B cell (primary cell): ENCODE results near the gene RBM19. TPM values are rescaled to one million over a fixed set of nuclear protein-coding genes. Genes with fewer than 3 reads are reported as not detected.

Experiments
- ATAC-seq: fragments of 200-7000 bp; cut with Tn5 transposase; one replicate; pipeline ENCODE4 v1.10.0; 2021; ENCODE audit warnings: low read depth, mild to moderate bottlenecking, moderate number of reproducible peaks, moderate library complexity
- CTCF ChIA-PET: fragments of 350-600 bp; sonication (Branson Sonifier 250); formaldehyde crosslinking; loops from one replicate; lab custom pipeline; 2021; ENCODE audit warnings: antibody characterized with exemption, inconsistent platforms; lab: Charles Lee
- POLR2A ChIA-PET: fragments of 350-600 bp; sonication (Branson Sonifier 250); formaldehyde crosslinking; loops from one replicate; lab custom pipeline; 2021; ENCODE audit warnings: antibody characterized with exemption; lab: Charles Lee
- DNase-seq: peaks from one replicate; pipeline ENCODE4 v3.0.0; 2013
- H2AFZ ChIP-seq: 2 replicates; pipeline ENCODE4 v1.6.1; 2012; ENCODE audit warnings: mild to moderate bottlenecking, low read depth, low read length; ENCODE audit not compliant: insufficient read depth, poor library complexity, severe bottlenecking
- H3K27ac ChIP-seq, 2 donors: 1 replicate in 1 of 2; 2 replicates in 1 of 2; pipeline ENCODE4 v1.5.1; 2012 to 2013; ENCODE audit warnings: low read length in 2 of 2, mild to moderate bottlenecking in 2 of 2, moderate library complexity in 1 of 2
- H3K27me3 ChIP-seq, 4 experiments: fragments of 200-600 bp in 1 of 4; sonication (generic) in 1 of 4; replicated peaks in 1 of 4; 1 replicate in 2 of 4; 2 replicates in 2 of 4; pipeline versions ENCODE4 v1.6.1 to v1.7.0; 2013 to 2016; ENCODE audit warnings: low read length in 3 of 4, mild to moderate bottlenecking in 2 of 4, mixed read lengths in 1 of 4, moderate library complexity in 1 of 4; ENCODE audit not compliant: insufficient read depth in 4 of 4, control insufficient read depth in 3 of 4; ENCODE audit errors: control extremely low read depth in 1 of 4
- H3K36me3 ChIP-seq, 2 experiments: replicated peaks in 1 of 2; 1 replicate in 1 of 2; 2 replicates in 1 of 2; pipeline versions ENCODE4 v1.6.1 to v1.7.1; 2013; ENCODE audit warnings: low read length in 1 of 2; ENCODE audit not compliant: insufficient read depth in 2 of 2, control insufficient read depth in 1 of 2; ENCODE audit errors: control extremely low read depth in 1 of 2, extremely low read depth in 1 of 2
- H3K4me1 ChIP-seq, 2 donors: fragments of 200-600 bp in 1 of 2; sonication (generic) in 1 of 2; 1 replicate in 1 of 2; 2 replicates in 1 of 2; pipeline versions ENCODE4 v1.5.1 to v1.6.1; 2013 to 2017; ENCODE audit warnings: low read length in 2 of 2; ENCODE audit not compliant: control insufficient read depth in 2 of 2, insufficient read depth in 2 of 2
- H3K4me2 ChIP-seq: replicated peaks from 2 replicates; pipeline ENCODE3; 2012; ENCODE audit warnings: mild to moderate bottlenecking, low read depth, low read length; ENCODE audit not compliant: poor library complexity, severe bottlenecking
- H3K4me3 ChIP-seq, 5 experiments: fragments of 200-600 bp in 1 of 5; sonication (generic) in 1 of 5; 1 replicate in 3 of 5; 2 replicates in 2 of 5; pipeline versions ENCODE4 v1.5.1 to v1.7.0; 2011 to 2016; ENCODE audit warnings: low read length in 4 of 5, mild to moderate bottlenecking in 4 of 5, low read depth in 2 of 5, control low read depth in 1 of 5, moderate library complexity in 1 of 5; ENCODE audit not compliant: insufficient read depth in 1 of 5; ENCODE audit errors: control extremely low read depth in 1 of 5, extremely low read depth in 1 of 5
- H3K79me2 ChIP-seq: fragments of 200-600 bp; sonication (generic); one replicate; pipeline ENCODE4 v1.6.0; 2016; ENCODE audit warnings: low read length; ENCODE audit not compliant: control insufficient read depth, insufficient read depth
- H3K9ac ChIP-seq: fragments of 200-600 bp; sonication (generic); 2 replicates; pipeline ENCODE4 v1.6.1; 2017; ENCODE audit warnings: mild to moderate bottlenecking, low read length, moderate library complexity
- H3K9me3 ChIP-seq, 3 donors: one replicate each; pipeline versions ENCODE4 v1.6.1 to v1.7.1; 2013; ENCODE audit warnings: low read length in 2 of 3; ENCODE audit not compliant: control insufficient read depth in 2 of 3, insufficient read depth in 1 of 3; ENCODE audit errors: control extremely low read depth in 1 of 3
- H4K20me1 ChIP-seq: 2 replicates; pipeline ENCODE4 v1.6.0; 2012; ENCODE audit warnings: mild to moderate bottlenecking, low read length; ENCODE audit not compliant: insufficient read depth, control insufficient read depth, poor library complexity, severe bottlenecking
- H3K27ac Mint-ChIP-seq: one replicate; pipeline ENCODE4 v1.8.0; 2021; ENCODE audit warnings: mixed read lengths
- H3K27me3 Mint-ChIP-seq: one replicate; pipeline ENCODE4 v1.8.0; 2021; ENCODE audit warnings: mixed read lengths
- H3K4me1 Mint-ChIP-seq: one replicate; pipeline ENCODE4 v1.8.0; 2021; ENCODE audit warnings: mixed read lengths
- H3K4me3 Mint-ChIP-seq: one replicate; pipeline ENCODE4 v1.8.0; 2021; ENCODE audit warnings: mixed read lengths
- H3K9me3 Mint-ChIP-seq: one replicate; pipeline ENCODE4 v1.8.0; 2022; ENCODE audit warnings: mixed read lengths; ENCODE audit not compliant: insufficient read depth
- EZH2 ChIP-seq: IDR thresholded peaks from 2 replicates; pipeline ENCODE4 v1.6.1; 2012; ENCODE audit warnings: borderline replicate concordance, low read depth, mild to moderate bottlenecking, moderate library complexity, low read length; ENCODE audit not compliant: insufficient read depth, poor library complexity, severe bottlenecking
- WGBS: methylation state at CpG from one replicate; pipeline ENCODE4 v1.1.5; 2013; ENCODE audit warnings: missing lambda C conversion rate; ENCODE audit not compliant: insufficient coverage; 5-methylcytosine and 5-hydroxymethylcytosine counted together
- intact Hi-C: fragments of 100-400 bp; cut with micrococcal nuclease; formaldehyde crosslinking; loops from one replicate; pipeline ENCODE4 v1.10.0; 2022
- polyA plus RNA-seq: library from polyadenylated mRNA; depleted of rRNA; stranded (reverse); fragments of >200 nt; gene quantifications from 2 replicates; pipeline ENCODE4 v1.2.3, GENCODE V29; 2012
- total RNA-seq, 2 donors: library from RNA; stranded (reverse); fragments of 120-200 nt in 1 of 2; gene quantifications; 1 replicate in 1 of 2; 2 replicates in 1 of 2; pipeline versions ENCODE4 v1.2.3 to v1.2.4, GENCODE V29; 2013 to 2022
- TF ChIP-seq, protein P1 (sequence below): fragments of 200-600 bp; IDR thresholded peaks from one replicate; pipeline ENCODE4 v1.8.0; 2022; ENCODE audit warnings: antibody characterized with exemption, mild to moderate bottlenecking

The RBM19 gene
- total and polyA plus RNA-seq, 2 donors (not counting 1 experiment from before 2014, with no cell fraction given) = 43.1 to 90.0 TPM

DNA sequence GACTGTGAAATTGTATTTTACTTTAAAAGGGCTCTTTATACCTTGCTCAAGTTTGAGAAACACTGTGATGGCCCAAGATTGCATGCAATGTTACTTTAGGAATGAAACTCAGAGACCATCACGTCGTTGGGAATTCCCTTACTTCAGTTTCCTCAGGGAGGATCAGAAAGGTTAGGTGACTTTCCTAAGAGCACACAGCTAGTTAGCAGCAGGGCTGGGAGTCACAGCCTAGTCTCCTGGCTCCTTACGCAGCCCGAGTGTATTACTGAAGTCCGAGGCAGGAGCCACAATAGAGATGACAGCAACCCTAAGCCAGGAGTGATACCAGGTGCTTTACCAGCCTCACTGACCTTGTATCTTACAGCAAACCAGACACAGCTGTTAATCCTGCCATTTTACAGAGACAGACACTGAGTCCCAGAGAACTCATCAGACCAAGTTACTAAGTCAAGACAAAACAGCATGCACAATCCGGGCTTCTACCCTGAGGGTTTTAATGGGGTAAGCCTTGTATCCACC, 67.0 kb downstream of the RBM19 start:
- Mint-ChIP-seq H3K9me3 (no peaks in the 10 kb centered on the region), H3K27ac (no peak overlapping the region), H3K4me1 (no peaks in the 10 kb centered on the region), H3K4me3 (no peak overlapping the region), H3K27me3 (no peaks in the 10 kb centered on the region)
- H3K4me3 ChIP-seq = no peak overlapping the region
- TF ChIP-seq, protein P1, sequence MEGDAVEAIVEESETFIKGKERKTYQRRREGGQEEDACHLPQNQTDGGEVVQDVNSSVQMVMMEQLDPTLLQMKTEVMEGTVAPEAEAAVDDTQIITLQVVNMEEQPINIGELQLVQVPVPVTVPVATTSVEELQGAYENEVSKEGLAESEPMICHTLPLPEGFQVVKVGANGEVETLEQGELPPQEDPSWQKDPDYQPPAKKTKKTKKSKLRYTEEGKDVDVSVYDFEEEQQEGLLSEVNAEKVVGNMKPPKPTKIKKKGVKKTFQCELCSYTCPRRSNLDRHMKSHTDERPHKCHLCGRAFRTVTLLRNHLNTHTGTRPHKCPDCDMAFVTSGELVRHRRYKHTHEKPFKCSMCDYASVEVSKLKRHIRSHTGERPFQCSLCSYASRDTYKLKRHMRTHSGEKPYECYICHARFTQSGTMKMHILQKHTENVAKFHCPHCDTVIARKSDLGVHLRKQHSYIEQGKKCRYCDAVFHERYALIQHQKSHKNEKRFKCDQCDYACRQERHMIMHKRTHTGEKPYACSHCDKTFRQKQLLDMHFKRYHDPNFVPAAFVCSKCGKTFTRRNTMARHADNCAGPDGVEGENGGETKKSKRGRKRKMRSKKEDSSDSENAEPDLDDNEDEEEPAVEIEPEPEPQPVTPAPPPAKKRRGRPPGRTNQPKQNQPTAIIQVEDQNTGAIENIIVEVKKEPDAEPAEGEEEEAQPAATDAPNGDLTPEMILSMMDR = no peak
- TF ChIP-seq EZH2 = no peak
- WGBS = 100% methylated on average over 5 of the region's 6 CpGs
- no peak for ATAC-seq
- no peak overlapping the region for H2AFZ ChIP-seq
- peaks cover 7 to 29% of the 10 kb centered on the region in 2 experiments for H3K36me3 ChIP-seq
- H3K79me2 ChIP-seq = no peaks in the 10 kb centered on the region
- H3K4me1 ChIP-seq = no peaks in the 10 kb centered on the region
- no peak overlapping the region for H3K27ac ChIP-seq
- H3K9ac ChIP-seq = no peak overlapping the region
- H3K4me2 ChIP-seq = no peak overlapping the region
- no peaks in the 10 kb centered on the region for H4K20me1 ChIP-seq
- no peaks in the 10 kb centered on the region for H3K27me3 ChIP-seq
- POLR2A ChIA-PET = no interaction called here
- CTCF ChIA-PET = no interaction called here
- intact Hi-C loops = no loop called here
- DNase-seq = no peak
- no peaks in the 10 kb centered on the region for H3K9me3 ChIP-seq

DNA sequence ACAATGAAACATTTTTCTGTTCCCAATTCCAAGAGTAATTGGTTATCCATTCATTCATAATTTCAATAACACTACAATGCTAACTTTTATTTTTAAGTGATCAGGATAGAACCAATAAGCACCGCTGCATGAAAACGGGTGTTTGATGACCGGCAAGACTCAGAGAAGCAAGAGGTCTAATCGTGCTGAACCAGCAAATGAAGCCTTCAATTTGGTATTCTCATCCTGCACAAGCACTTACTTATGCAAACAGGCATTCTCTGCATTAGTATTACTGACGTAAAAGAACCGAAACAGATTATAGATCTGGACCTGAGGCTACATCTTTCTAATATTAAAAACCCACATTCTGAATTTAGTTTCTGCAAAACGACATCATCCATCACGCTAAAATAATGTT, 67.7 kb downstream of the RBM19 start:
- CTCF ChIA-PET = no interaction called here
- Histone ChIP-seq H4K20me1 (no peaks in the 10 kb centered on the region), H3K27ac (no peak overlapping the region), H2AFZ (no peak overlapping the region), H3K9ac (no peak overlapping the region), H3K79me2 (no peaks in the 10 kb centered on the region), H3K4me2 (no peak overlapping the region), H3K9me3 (no peaks in the 10 kb centered on the region), H3K4me3 (no peak overlapping the region), H3K36me3 (peaks cover 7 to 24% of the 10 kb centered on the region in 2 experiments), H3K4me1 (no peaks in the 10 kb centered on the region), H3K27me3 (no peaks in the 10 kb centered on the region)
- no peak overlapping the region for H3K4me3 Mint-ChIP-seq
- POLR2A ChIA-PET = no interaction called here
- 97% methylated on average over 5 of the region's 8 CpGs for WGBS
- intact Hi-C loops = no loop called here
- no peaks in the 10 kb centered on the region for H3K9me3 Mint-ChIP-seq
- no peaks in the 10 kb centered on the region for H3K4me1 Mint-ChIP-seq
- no peak overlapping the region for H3K27ac Mint-ChIP-seq
- no peaks in the 10 kb centered on the region for H3K27me3 Mint-ChIP-seq
- no peak for TF ChIP-seq EZH2
- TF ChIP-seq, protein P1 = no peak
- ATAC-seq = no peak
- DNase-seq = no peak
